ENCODE measurements around the gene TESMIN. TPM values are rescaled to one million over a fixed set of nuclear protein-coding genes. Genes with fewer than 3 reads are reported as not detected.

The TESMIN gene
- total RNA-seq, 4 donors from 2014 or later = 1.00 to 7.5 (median 4.2) TPM

GRCh38 chr11:68735125-68735524 is 16.2 kb downstream of the TESMIN start:
- Histone ChIP-seq H3K4me1 (no peaks in the 10 kb centered on the region), H3K36me3 (no peaks in the 10 kb centered on the region), H3K9me3 (no peaks in the 10 kb centered on the region), H3K4me3 (no peak overlapping the region), H3K27me3 (no peaks in the 10 kb centered on the region), H3K27ac (no peak overlapping the region)
- no peak for DNase-seq
- in situ Hi-C loops (cut with MboI; ENCODE audit: low pct_ligation_motif_present in 1 of 4, low pct_unique_long_range_greater_than_20kb in 1 of 4, low sequenced_read_pairs in 3 of 4) = no loop called here
- intact Hi-C loops (cut with DNase I; ENCODE audit: low total_unique reads) = no loop called here
- no peak for TF ChIP-seq CTCF (IDR thresholded peaks at IDR 0.05)
- no peak for TF ChIP-seq POLR2A (IDR thresholded peaks at IDR 0.05)
- TF ChIP-seq POLR2AphosphoS5 (IDR thresholded peaks at IDR 0.05) = no peak
- 59% methylated on average over 6 of the region's 6 CpGs; no CpG with 5 or more reads in 1 of the 2 donors for WGBS, 2 donors (ENCODE audit: low coverage in 1 of 2)

- in situ Hi-C loops (cut with MboI; ENCODE audit: low pct_ligation_motif_present in 1 of 4, low pct_unique_long_range_greater_than_20kb in 1 of 4, low sequenced_read_pairs in 3 of 4) = no loop called here
- WGBS, 2 donors (ENCODE audit: low coverage in 1 of 2) = 38 to 84% methylated on average over 2 to 7 of the region's 7 CpGs
- Histone ChIP-seq H3K36me3 (no peaks in the 10 kb centered on the region), H3K27ac (no peak overlapping the region), H3K27me3 (no peaks in the 10 kb centered on the region), H3K4me1 (no peaks in the 10 kb centered on the region), H3K4me3 (no peak overlapping the region), H3K9me3 (no peaks in the 10 kb centered on the region)
- intact Hi-C loops (cut with DNase I; ENCODE audit: low total_unique reads) = no loop called here
- TF ChIP-seq CTCF (IDR thresholded peaks at IDR 0.05) = no peak
- TF ChIP-seq POLR2AphosphoS5 (IDR thresholded peaks at IDR 0.05) = no peak
- no peak for TF ChIP-seq POLR2A (IDR thresholded peaks at IDR 0.05)
- TF ChIP-seq EP300 (IDR thresholded peaks at IDR 0.05; ENCODE audit: low read depth) = no peak
- no peak for DNase-seq
Measured at GRCh38 chr11:68734111-68734510, 17.2 kb downstream of the TESMIN start.

GRCh38 chr11:68727783-68728182 is 23.5 kb downstream of the TESMIN start:
- Histone ChIP-seq H3K27me3 (no peaks in the 10 kb centered on the region), H3K9me3 (no peaks in the 10 kb centered on the region), H3K27ac (no peak overlapping the region), H3K36me3 (no peaks in the 10 kb centered on the region), H3K4me1 (no peaks in the 10 kb centered on the region), H3K4me3 (no peak overlapping the region)
- in situ Hi-C loops (cut with MboI; ENCODE audit: low pct_ligation_motif_present in 1 of 4, low pct_unique_long_range_greater_than_20kb in 1 of 4, low sequenced_read_pairs in 3 of 4) = no loop called here
- 83 to 97% methylated on average over 4 to 6 of the region's 6 CpGs for whole genome bisulfite sequencing, 2 donors (ENCODE audit: low coverage in 1 of 2)
- intact Hi-C loops (cut with DNase I; ENCODE audit: low total_unique reads) = no loop called here
- TF ChIP-seq POLR2AphosphoS5 (IDR thresholded peaks at IDR 0.05) (no peak), POLR2A (IDR thresholded peaks at IDR 0.05) (no peak), CTCF (IDR thresholded peaks at IDR 0.05) (no peak), EP300 (IDR thresholded peaks at IDR 0.05; ENCODE audit: low read depth) (no peak)
- no peak for DNase-seq

- peaks cover 0 to 3% of the 10 kb centered on the region in 2 donors for H3K9me3 ChIP-seq
- TF ChIP-seq CTCF (IDR thresholded peaks at IDR 0.05) = no peak
- no peak for TF ChIP-seq POLR2AphosphoS5 (IDR thresholded peaks at IDR 0.05)
- no peak for TF ChIP-seq EP300 (IDR thresholded peaks at IDR 0.05; ENCODE audit: low read depth)
- TF ChIP-seq POLR2A (IDR thresholded peaks at IDR 0.05) = no peak
- no peak for DNase-seq
- no peaks in the 10 kb centered on the region for H3K4me1 ChIP-seq
- in situ Hi-C loops (cut with MboI; ENCODE audit: low pct_ligation_motif_present in 1 of 4, low pct_unique_long_range_greater_than_20kb in 1 of 4, low sequenced_read_pairs in 3 of 4) (no loop called here), intact Hi-C loops (cut with DNase I; ENCODE audit: low total_unique reads) (no loop called here)
- H3K36me3 ChIP-seq = no peaks in the 10 kb centered on the region
- H3K27ac ChIP-seq = no peak overlapping the region
- H3K4me3 ChIP-seq = no peak overlapping the region
- H3K27me3 ChIP-seq = no peaks in the 10 kb centered on the region
- WGBS, 2 donors (ENCODE audit: low coverage in 1 of 2) = 83 to 88% methylated on average over 3 to 4 of the region's 4 CpGs
Measured at GRCh38 chr11:68724293-68724692, 27.0 kb downstream of the TESMIN start.

All from transverse colon (tissue), 4 donors.